ENCODE results near the gene YPEL1.
"Not testable (repeated sequence)": the region's sequence is repeated elsewhere in the genome, so short reads cannot be mapped to it uniquely, and the experiment has no call there.

Gene YPEL1

DNA sequence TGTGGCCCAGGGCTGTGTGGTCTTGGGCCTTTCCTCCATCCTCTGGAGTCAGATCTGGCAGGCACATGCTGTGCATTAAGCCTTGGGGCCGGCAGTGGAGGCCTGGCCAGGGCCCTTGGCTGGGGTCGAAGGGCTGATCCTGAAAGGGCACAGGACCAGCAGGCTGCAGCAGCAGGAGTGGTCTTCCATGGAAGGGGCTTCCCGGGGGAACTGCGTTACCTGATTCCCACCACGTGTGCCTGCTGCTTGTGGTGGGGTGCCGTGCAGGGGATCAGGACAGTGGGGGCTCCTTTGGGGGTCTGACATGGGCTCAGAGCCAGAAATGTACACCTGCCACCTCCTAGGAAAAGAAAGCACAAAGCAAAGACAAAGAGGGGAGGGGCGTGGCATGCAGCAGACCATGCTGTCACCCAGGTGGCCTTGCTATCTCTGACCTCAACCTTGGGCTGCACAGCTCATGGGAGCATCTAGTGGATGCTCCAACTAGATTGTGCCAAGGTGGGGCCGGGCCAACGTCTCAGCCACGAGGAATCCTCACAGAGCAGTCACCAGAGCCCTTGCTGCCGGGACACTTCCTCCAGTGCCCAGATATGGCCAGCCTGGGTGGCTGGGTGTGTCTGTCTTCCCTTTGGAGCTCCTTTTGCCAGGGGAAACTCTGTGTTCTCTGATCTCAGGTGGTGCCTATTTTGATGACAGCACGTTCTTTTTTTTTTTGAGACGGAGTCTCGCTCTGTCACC lies 17.9 kb upstream of the YPEL1 start:
- no peak for DNase-seq (ENCODE audit: low read depth in 2 of 2)

DNA sequence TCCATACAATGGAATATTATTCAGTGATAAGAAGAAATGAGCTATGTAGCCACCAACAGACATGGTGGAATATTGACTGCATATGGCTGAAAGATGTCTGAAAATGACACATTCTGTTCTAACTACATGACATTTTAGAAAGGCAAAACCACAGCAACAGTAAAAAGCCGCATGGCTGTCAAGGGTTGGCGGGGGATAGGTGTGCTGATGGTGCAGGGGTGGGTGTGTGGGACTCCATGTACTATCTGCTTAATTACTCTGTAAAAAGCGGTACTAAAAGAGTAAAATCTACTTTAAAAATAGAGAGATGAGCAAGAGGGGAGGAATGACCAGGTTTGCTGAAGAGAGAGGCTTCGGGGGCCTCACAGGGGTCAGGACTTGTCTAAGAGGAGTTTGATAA lies 16.7 kb upstream of the YPEL1 start:
- DNase-seq (ENCODE audit: low read depth in 2 of 2), result no peak

DNA sequence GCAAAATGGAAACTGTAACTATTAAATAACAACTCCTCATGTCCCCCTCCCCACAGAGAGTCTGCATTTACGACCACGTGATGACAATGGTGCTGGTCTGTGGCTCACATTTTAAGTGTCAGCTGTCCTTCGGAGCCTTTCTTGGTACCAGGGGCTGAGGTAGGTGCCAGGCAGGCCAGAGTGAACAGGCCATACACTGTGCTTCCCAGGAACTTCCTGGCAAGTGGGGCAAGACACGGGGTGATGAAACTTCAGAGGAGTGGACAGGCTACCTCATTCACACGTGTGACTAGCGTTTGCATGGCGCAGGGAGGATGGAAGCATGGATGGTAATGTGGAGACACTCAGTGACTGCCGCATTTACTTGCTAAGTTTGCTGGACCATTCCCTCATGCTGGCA lies 10.4 kb upstream of the YPEL1 start:
- no peak for DNase-seq (ENCODE audit: low read depth in 2 of 2)

DNA sequence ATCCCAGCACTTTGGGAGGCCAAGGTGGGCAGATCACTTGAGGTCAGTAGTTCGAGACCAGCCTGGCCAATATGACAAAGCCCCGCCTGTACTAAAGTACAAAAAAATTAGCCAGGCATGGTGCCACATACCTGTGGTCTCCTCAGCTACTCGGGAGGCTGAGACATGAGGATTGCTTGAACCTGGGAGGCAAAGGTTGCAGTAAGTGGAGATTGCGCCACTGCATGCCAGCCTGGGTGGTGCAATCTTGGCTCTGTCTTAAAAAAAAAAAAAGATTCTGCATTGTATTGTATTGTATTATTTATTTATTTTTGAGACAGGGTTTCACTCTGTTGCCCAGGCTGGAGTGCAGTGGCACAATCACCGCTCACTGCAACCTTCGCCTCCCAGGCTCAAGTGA lies 9.3 kb upstream of the YPEL1 start:
- not testable (repeated sequence) for DNase-seq (ENCODE audit: low read depth in 2 of 2)

DNA sequence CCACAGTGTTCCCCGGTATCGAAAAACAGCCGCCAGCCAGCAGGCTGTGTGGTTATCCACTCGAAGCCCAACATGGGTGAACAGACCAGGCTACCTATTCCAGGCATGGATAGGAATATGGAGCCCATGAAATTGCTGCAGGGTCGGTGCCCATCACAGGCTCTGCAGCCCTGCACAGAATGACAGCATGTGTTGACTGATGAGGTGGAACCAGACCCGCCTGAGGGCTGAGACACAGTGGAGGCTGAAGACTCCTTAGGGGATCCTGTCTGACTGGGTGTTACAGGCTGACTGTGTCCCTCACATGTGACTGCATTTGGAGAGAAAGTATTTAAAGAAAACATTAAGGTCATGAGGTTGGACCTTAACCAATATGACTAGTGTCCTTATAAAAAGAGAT lies 6.2 kb upstream of the YPEL1 start:
- no peak for DNase-seq (ENCODE audit: low read depth in 2 of 2)

DNA sequence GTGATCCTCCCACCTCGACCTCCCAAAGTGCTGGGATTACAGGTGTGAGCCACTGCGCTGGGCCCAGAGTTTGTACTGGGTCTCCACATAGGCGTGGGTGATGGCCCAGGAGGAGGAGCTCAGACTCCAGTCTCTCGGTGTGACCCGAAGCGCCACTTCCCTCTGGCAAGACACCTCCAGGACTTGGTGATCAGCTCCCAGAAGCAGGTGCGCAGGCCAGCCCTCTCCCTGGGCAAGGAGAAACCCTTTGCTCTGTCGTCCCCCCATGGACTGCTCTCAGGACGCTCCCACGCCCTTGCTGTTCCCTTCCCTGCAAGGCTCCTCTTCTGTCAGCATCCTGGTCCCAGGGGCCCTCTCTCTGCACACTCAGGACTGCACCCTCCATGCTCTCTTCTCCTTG lies 5.5 kb upstream of the YPEL1 start:
- DNase-seq (ENCODE audit: low read depth in 2 of 2), result no peak

DNA sequence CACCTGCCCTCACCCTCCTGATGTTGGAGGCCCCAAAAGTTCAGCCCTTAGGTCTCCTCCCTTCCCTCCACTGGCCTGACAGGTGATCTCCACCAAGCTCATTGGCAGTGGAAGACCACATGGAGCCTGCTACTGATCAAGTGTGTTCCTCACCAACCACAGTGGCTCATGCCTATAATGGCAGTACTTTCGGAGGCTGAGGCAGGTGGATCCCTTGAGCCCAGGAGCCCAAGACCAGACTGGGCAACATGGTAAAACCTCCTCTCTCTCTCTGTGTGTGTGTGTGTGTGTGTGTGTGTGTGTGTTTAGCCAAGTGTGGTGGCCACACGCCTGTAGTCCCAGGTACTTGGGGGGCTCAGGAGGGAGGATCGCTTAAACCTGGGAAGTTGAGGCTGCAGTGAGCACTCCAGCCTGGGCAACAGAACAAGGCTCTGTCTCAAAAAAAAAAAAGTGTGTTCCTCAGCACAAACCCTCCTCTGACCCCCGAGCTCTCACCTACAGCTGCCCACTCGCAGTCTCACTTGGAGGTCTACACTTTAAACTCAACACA lies 4.3 kb upstream of the YPEL1 start:
- no peak for DNase-seq (ENCODE audit: low read depth in 2 of 2)

DNA sequence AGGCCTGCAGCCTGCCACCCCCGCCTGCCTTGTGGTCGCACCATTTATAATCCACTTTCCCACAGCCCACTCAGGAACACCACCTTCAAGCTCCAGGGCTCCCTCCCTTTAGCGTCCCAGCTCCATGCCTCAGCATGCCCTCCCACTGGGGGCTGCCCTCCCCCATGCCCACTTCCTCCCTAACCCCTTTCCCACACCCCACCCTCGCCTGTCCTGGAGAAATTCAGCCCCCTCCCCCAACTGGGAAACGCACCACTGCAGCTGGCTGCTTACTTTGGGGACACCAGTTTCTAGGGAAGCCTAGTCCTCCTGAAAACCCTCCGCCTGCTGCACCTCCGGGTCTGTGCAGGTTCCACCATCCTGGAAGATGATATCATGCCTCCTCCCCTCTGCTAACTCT lies 3.4 kb upstream of the YPEL1 start:
- no peak for DNase-seq (ENCODE audit: low read depth in 2 of 2)

DNA sequence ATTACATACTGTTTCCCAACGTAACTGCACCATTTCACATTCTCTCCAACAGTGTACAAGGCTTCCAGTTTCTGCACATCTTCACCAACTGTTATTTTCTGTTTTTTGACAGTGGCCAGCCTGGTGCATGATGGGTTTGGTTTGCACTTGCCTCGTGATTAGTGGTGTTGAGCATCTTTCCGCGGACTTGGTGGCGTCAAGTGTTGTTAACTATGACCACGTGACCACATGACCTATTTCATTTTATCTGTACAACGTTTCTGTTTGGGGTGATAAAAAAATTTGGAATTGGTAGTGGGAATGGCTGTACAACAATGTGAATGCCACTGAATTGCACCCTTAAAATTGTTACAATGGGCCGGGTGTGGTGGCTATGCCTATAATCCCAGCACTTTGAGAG lies 2.5 kb upstream of the YPEL1 start:
- DNase-seq (ENCODE audit: low read depth in 2 of 2), result no peak

DNA sequence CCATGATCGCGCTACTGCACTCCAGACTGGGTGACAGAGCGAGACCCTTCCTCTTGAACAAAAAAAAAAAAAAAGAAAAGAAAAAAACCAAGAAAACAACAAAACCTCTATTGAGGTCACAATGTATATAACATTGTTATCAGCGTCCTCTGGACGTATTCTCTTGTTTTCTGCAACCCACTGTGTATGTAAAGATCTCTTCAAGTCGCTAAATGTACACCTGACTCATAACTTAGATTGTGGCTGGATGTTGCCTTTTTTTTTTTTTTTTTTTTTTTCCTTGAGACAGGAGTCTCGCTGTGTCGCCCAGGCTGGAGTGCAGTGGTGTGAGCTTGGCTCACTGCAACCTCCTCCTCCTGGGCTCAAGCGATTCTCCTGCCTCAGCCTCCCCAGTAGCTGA lies 1.4 kb upstream of the YPEL1 start:
- no peak for DNase-seq (ENCODE audit: low read depth in 2 of 2)

DNA sequence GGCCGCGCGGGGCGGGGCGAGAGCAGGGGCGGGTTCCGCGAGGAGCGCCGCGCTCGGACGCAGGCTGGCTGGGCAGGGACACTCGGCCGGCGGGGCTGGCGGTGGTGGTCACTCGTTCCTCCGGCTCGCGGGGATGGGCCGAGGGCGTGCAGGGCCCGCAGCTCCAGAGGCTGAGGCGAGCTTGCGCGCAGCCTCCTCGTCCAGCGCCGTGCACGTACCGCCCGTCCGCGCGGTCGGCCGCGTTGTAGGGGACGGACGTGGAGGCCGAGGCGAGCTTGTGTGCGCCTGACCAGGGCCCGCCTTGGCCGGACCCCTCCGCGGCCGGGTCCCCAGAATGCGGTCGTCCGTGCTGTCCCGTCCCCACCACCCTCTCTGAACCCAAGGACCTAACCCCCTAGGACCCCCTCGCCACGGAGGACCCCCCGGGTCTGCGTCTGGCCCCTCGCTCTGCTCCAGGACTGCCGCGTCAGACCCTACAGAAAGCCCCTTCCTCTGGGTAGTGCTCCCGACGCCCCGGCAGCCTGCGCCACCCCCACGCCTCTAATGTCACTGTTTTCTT lies 569 bp upstream of the YPEL1 start:
- DNase-seq (ENCODE audit: low read depth in 2 of 2), result no peak

DNA sequence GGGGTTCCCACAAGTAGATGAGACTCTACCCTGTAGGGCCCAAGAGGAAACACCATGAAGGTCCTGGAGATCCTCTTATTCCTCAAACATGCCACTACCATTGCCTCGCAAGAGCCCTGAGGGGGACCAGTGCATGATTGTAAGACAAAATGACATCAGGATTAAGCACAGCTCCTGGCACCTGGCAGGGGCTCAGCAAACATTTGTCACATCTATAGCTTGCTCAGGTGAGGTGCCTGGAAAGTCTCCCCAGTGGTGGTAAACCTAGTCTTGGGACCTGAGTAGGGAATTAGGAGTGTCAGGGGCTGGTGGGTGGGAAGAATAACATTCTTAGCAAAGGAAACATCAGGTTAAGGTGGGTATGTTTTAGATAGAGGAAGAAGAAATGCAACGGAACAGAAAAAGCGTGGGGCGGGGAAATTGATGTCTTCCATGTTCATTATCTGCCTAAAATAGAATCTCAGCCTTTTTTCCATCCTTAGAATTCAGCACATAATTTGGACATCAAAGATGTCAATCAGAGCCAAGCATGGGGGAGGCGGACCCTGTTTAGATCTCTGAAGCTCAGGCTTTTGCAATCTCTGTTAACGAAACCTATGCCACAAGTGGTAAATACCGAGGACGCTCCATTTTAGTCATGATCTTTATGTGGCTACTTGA lies 924 bp downstream of the YPEL1 start:
- DNase-seq (ENCODE audit: low read depth in 2 of 2), result no peak

DNA sequence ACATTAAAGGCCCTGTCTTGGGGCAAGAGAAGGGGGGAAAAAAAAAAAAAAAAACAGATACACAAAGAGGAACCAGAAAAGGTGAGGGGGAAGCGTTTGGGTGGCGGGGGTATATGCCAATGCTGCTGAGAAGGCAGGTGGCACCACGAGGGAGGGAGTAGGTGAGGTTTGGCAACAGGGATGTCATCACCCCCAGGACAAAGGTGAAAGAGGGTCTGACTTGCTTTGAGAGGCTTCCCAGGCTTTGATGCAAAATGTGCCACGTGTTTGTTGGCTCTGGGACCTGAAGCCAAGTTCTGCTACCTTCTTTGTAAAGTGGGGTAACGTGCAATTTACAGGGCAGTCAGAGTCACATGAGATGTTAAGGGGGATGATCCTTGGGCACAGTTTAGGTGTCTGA lies 4.1 kb downstream of the YPEL1 start:
- no peak for DNase-seq (ENCODE audit: low read depth in 2 of 2)

DNA sequence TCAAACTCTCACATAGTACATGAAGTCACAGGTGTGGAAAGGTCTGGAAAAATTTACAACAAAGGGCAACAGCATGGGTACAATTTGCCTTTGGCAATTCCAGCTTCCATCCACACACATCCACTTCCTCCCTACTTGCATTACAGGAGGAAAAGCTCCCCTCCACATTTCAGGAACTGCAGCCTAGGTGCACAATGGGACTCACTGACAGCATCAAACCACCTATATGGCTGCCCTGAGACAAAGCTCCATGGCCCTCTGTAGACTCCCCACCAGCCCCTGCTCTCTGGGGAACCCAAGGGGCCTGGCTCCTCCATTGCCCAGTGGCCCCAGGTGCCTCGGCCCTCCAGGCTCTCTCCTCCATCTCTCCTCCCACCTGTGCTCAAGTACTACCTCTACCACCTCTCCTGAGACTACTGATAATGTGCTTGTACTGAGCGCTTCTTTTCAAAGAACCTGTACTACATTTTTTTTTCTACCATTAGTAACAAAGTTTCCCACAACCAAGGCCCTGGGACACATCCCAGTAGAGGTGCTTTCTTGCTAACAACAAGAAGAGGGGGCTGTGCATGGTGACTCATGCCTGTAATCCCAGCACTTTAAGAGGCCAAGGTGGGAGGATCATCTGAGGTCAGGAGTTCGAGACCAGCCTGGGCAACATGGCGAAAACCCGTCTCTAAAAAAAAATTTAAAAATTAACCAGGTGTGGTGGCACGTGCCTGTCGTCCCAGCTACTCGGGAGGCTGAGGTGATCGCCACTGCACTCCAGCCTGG lies 4.9 kb downstream of the YPEL1 start:
- no peak for DNase-seq (ENCODE audit: low read depth in 2 of 2)

DNA sequence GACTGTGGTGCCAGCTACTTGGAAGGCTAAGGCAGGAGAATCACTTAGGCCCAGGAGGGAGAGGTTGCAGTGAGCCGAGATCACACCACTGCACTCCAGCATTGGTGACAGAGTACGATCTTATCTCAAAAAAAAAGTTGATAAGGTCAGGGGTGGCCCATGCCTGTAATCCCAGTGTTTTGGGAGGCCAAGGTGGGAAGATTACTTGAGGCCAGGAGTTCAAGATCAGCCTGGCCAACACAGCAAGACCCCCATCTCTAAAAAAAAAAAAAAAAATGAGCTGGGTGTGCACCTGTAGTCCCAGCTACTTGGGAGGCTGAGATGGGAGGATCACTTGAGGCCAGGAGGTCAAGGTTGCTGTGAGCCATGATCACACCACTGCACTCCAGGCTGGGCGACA lies 6.4 kb downstream of the YPEL1 start:
- not testable (repeated sequence) for DNase-seq (ENCODE audit: low read depth in 2 of 2)

DNA sequence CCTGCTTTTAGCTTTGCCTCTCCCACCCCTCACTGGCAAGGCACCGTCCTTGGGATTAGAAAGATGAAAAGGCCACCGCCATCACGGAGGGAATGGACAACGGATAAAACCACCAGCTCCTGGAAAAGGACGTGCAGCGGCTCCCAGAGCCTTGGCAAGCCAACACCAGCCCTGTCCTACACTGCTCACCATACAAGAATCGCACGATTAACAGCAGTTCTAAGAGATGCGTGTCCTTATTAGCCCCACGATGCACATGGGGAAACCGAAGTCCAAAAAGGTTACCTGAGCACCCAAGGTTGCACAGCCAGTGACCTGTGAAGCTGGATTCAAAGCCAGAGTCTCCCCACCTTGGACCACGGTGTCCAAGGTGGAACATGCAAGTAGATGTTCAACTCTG lies 7.3 kb downstream of the YPEL1 start:
- no peak for DNase-seq (ENCODE audit: low read depth in 2 of 2)

DNA sequence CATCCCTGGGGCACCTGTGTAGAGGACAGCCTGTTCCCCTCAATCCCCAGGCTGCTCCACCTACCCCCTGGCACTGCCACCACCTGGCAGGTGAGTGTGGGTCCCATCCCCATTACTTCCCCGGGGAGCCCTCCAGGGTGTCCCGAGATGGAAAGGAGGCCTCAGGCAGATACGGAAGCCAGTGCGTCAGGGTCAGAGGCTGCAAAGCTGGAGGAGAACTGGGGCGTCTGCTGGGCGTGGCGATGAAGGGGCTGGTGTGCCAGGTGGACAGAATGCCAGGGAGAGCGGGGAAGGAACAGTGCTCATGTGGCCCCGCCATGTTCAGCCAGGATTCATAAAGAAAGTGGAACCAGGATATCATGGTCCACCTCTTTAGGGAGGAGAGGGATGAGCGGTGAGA lies 7.8 kb downstream of the YPEL1 start:
- DNase-seq (ENCODE audit: low read depth in 2 of 2), result no peak

DNA sequence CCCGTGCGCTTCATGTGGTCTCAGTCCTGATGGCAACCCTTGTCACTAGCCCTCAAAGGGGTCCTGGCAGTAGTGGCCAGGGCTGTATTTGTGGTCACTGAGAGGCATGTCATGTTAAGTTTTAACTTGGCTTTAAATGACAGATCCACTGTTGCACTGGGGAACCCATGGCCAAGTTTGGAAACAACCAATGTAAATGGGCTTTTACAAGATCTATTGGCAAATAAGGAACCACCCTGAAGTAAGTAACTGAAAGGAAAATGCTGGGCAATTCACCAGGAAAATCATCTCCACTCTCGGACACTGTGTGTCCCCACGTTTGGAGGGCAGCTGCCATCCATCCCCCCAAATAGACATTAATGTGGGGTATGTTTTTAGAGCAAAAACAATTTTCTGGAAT lies 8.4 kb downstream of the YPEL1 start:
- no peak for DNase-seq (ENCODE audit: low read depth in 2 of 2)

DNA sequence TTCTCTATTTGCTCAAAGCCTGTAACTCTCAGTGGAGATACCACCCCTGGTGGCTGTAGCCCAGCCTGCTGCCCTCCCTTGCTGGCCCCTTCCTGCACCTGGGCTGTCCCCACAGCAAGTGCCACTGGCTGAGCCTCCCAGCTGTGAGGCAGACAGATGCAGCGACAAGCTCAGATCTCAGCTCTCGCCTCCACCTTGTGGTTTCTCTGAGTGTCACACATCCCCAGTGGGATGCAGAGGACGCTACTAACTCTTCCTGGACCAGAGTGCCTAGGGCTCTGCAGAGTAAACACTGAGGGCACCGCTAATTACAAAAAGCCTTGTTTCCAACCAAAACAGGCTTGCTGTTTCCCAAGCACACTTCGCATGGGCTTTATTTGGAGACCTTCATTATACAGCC lies 8.9 kb downstream of the YPEL1 start:
- DNase-seq (ENCODE audit: low read depth in 2 of 2), result no peak

DNA sequence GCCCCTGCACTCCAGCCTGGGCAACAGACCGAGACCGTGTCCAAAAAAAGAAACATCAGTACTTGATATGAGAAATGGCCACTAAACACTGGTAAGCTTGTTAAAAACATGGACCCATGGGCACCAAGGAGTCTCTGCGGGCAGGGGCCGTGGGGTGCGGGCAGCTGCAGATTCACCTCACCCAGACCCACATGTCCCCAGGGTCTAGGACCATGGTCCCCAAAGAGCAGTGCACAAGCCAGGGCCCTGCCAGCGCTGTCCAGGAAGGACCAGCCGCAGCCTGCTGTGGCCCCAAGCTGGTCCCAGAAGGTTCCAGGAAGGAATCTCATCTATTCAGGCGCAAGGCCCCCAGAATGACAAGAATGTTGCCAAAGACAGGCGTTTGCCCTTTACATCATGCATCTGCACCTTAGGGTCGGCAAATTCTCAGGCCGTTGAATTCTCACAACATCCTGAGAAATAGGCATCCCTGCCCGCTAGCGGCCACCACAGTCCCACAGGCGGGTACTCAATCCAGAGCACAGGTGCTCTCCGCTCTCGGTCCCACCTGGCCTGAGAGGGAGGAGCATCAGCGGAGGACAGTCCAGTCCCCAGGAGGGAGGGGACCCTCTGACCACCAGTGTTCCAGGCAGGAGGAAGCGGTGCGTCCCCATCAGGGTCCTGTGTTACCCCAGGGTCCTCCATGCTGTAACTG lies 9.5 kb downstream of the YPEL1 start:
- no peak for DNase-seq (ENCODE audit: low read depth in 2 of 2)

DNA sequence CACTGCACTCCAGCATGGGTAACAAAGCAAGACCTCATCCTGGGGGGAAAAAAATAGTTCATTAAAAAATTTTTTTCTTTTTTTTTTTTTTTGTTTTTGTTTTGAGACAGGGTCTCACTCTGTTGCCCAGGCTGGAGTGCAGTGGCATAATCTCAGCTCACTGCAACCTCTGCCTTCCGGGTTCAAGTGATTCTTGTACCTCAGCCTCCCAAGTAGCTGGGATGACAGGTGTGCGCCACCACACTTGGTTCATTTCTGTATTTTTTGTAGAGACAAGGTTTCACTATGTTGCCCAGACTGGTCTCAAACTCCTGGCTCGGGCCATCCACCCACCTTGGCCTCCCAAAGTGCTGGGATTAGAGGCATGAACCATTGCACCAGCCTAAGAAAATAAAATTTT lies 11.1 kb downstream of the YPEL1 start:
- not testable (repeated sequence) for DNase-seq (ENCODE audit: low read depth in 2 of 2)

Measured in fibroblast of skin of left quadriceps (primary cell).